ENCODE results near the gene TMPRSS9. TPM values are rescaled to one million over a fixed set of nuclear protein-coding genes. Genes with fewer than 3 reads are reported as not detected.

The TMPRSS9 gene
- total and polyA plus RNA-seq, 12 donors, result 0.32 to 1.7 (median 1.1) TPM

DNA sequence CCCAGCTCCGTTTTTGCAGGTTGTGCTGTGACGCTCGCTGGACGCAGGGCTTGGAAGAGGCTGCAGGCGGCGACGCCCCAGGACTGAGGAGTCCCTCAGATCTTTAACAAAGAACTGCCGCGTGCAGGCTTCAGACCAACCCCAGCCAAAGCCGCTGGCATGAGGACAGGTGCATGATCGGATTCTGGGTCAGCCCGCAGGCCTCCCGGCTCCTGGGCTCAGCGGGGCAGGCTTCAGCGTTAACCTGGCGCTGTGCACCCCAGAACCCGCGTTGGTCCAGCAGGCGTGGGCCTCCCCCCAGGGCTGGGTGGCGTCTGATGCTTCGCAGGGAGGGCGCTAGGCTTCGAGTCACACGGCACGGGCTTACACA, 68.2 kb downstream of the TMPRSS9 start:
- H3K27ac ChIP-seq, result peak overlapping the region in 4 of 5 donors; percentile 93 to 98 (median 97)
- H3K9me3 ChIP-seq (replicated peaks in 1 of 3), result no peaks in the 10 kb centered on the region
- no peaks in the 10 kb centered on the region for H3K27me3 ChIP-seq
- intact Hi-C loops (cut with DNase I), result no loop called here
- WGBS, 4 donors, result 34 to 56% (median 42%) methylated on average over 9 to 25 of the region's 25 CpGs
- peak in 6 of 7 donors; percentile 41 to 76 (median 49) for DNase-seq
- peaks cover 0 to 4% of the 10 kb centered on the region in 2 donors for H3K36me3 ChIP-seq (replicated peaks in 1 of 2)
- H3K4me3 ChIP-seq, result peak overlapping the region in 1 of 4 donors; percentile 61
- peaks cover 37 to 40% of the 10 kb centered on the region in 2 donors for H3K4me1 ChIP-seq (replicated peaks in 1 of 2)
- no peak for TF ChIP-seq CTCF (IDR thresholded peaks at IDR 0.05)
- no peak for TF ChIP-seq POLR2A (IDR thresholded peaks at IDR 0.05)

GRCh38 chr19:2428756-2429711, 69.0 kb downstream of the TMPRSS9 start:
- H3K4me3 ChIP-seq, result no peak overlapping the region
- intact Hi-C loops (cut with DNase I), result no loop called here

DNA sequence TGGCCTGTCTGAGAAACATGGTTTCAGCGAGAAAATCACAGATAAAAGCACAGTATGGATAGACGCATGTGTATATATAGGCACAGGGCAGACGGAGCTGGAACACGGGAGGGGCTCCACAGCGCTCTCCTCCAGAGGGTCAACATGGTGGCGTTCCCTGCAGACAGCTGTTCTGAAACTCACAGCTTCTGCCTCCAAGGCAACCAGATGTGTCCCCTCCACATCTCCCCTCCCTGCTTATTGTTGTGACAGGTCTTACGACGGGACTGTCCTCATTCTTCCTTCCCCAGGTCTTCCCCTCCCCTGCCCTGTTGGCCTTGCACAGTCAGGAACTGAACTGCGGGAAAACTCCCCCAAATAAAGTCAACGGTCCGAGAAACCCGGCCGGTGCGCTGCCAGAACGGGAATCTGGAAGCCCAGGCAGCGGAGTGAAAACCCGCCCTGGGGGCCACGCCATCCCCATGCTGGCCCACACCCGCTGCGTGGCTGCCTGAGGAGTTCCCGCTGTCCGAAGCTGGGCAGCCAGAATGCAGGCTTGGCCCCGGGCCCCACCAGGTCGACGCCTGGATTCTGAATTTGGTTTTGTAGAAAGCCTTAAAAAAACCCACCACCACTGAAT, 70.0 kb downstream of the TMPRSS9 start:
- Histone ChIP-seq H3K9me3 (replicated peaks in 1 of 3) (no peaks in the 10 kb centered on the region), H3K4me1 (replicated peaks in 1 of 2) (peaks cover 20 to 25% of the 10 kb centered on the region in 2 donors), H3K4me3 (no peak overlapping the region), H3K27me3 (no peaks in the 10 kb centered on the region), H3K36me3 (replicated peaks in 1 of 2) (peaks cover 0 to 14% of the 10 kb centered on the region in 2 donors), H3K27ac (no peak overlapping the region)
- 84 to 92% (median 86%) methylated on average over 19 to 25 of the region's 25 CpGs for WGBS, 4 donors
- TF ChIP-seq POLR2A (IDR thresholded peaks at IDR 0.05) (no peak), CTCF (IDR thresholded peaks at IDR 0.05) (no peak)
- no peak for DNase-seq
- intact Hi-C loops (cut with DNase I), result no loop called here

More at GRCh38 chr19:2428756-2429711, 69.0 kb downstream of the TMPRSS9 start:
- no peak for DNase-seq
- 73 to 85% (median 75%) methylated on average over 20 to 37 of the region's 37 CpGs for WGBS, 4 donors
- no peak for TF ChIP-seq POLR2A (IDR thresholded peaks at IDR 0.05)
- no peak for TF ChIP-seq CTCF (IDR thresholded peaks at IDR 0.05)
- no peak overlapping the region for H3K27ac ChIP-seq
- H3K4me1 ChIP-seq (replicated peaks in 1 of 2), result peaks cover 30 to 33% of the 10 kb centered on the region in 2 donors
- no peaks in the 10 kb centered on the region for H3K27me3 ChIP-seq
- H3K9me3 ChIP-seq (replicated peaks in 1 of 3), result no peaks in the 10 kb centered on the region
- H3K36me3 ChIP-seq (replicated peaks in 1 of 2), result peaks cover 0 to 4% of the 10 kb centered on the region in 2 donors

GRCh38 chr19:2431318-2432055, 71.4 kb downstream of the TMPRSS9 start:
- TF ChIP-seq POLR2A (IDR thresholded peaks at IDR 0.05) (no peak), CTCF (IDR thresholded peaks at IDR 0.05) (no peak)
- 96 to 97% (median 96%) methylated on average over 32 to 37 of the region's 37 CpGs for WGBS, 4 donors

More at GRCh38 chr19:2431318-2432055, 71.4 kb downstream of the TMPRSS9 start:
- no peaks in the 10 kb centered on the region for H3K9me3 ChIP-seq (replicated peaks in 1 of 3)
- intact Hi-C loops (cut with DNase I), result no loop called here
- H3K4me1 ChIP-seq (replicated peaks in 1 of 2), result peaks cover 9 to 12% of the 10 kb centered on the region in 2 donors
- H3K27me3 ChIP-seq, result no peaks in the 10 kb centered on the region
- DNase-seq, result no peak
- no peak overlapping the region for H3K4me3 ChIP-seq
- H3K36me3 ChIP-seq (replicated peaks in 1 of 2), result peaks cover 0 to 15% of the 10 kb centered on the region in 2 donors
- no peak overlapping the region for H3K27ac ChIP-seq

Data from adrenal gland (tissue), 12 donors.